Stimulated activated CD8-positive, alpha-beta memory T cell treated with anti-CD3 and anti-CD28 coated beads, Interleukin-7, amount 100 ng/mL, for 4 hours (primary cell): Measurements from ENCODE around the gene MYH14.

Source experiments
- DNase-seq, 2 donors: peaks; one replicate each; pipeline ENCODE4 v3.0.0-alpha.2; 2020; ENCODE audit warnings: low read depth in 2 of 2

MYH14 gene

DNA sequence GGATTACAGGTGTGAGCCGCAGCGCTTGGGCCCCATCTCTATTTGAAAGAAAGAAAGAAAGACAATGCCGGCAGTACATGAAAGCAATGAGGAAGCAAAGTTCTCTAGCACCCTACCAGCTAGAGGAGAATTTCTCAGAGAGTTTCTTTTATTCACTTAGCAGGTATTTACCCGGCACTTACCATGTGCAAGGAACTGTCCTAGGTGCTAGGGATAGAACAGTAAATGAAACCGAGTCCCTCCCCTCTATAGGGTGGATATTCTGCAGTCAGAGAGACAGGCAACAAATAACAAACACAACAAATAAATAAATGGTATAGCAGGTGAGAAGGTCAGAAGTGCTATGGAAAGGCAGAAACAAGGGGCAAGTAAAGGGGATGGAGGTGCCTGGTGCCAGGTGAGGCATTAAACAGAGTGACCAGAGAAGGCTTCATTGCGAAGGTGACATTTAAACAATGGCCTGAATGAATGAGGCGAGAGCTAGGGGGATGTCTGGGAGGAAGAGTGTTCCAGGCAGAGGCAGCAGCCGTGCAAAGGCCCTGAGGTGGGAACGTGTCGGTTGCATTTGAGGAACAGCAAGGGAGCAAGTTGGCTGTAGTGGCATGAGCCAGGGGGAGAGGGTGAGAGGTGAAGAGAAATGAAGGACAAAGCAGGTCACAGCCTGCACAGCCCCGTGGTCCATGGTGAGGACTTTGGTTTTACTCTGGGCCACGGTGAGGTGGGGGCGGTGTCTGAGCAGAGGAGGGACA, 10.8 kb upstream of the MYH14 start:
- DNase-seq: no peak

- DNase-seq: no peak
Observed at GRCh38 chr19:50195224-50195623, 8.2 kb upstream of the MYH14 start.

GRCh38 chr19:50196322-50196932, 7.0 kb upstream of the MYH14 start:
- DNase-seq: no peak

GRCh38 chr19:50197348-50197747, 6.1 kb upstream of the MYH14 start:
- no peak for DNase-seq

- DNase-seq: no peak
Observed at GRCh38 chr19:50198431-50199258, 4.8 kb upstream of the MYH14 start.

DNA sequence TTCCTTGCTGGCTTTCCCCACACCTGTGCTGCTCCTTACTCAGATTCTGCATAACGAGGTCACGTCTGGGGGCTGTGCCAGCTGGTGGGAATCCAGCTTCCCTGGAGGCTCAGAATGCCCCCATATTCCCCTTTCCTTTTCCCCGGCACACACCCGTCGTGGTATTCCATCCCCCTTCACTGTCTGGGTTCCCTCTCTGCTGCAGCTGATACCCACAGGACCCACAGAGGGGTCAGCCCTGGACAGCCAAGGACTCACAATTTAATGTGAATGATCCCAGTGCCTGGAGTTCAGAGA, 4.2 kb upstream of the MYH14 start:
- DNase-seq: no peak

- DNase-seq: no peak
Observed at GRCh38 chr19:50202386-50202785, 1.0 kb upstream of the MYH14 start.

DNA sequence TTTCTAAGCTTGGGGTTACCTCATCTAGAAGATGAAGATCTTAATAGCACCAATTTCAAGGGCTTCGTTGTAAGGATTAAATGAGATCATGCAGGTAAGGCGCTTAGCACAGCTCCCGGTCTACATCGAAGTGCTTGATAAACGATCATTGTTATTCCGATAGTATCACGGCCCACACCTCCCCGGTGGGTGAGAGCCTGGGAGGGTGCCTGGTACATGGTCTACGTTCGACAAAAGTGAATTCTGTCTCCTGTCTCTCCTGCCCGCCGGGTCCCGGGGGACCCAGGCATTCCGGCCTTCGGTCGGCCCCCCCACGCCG, 501 bp upstream of the MYH14 start:
- DNase-seq: no peak

- DNase-seq: no peak
Observed at GRCh38 chr19:50204081-50204428, 633 bp downstream of the MYH14 start.

DNA sequence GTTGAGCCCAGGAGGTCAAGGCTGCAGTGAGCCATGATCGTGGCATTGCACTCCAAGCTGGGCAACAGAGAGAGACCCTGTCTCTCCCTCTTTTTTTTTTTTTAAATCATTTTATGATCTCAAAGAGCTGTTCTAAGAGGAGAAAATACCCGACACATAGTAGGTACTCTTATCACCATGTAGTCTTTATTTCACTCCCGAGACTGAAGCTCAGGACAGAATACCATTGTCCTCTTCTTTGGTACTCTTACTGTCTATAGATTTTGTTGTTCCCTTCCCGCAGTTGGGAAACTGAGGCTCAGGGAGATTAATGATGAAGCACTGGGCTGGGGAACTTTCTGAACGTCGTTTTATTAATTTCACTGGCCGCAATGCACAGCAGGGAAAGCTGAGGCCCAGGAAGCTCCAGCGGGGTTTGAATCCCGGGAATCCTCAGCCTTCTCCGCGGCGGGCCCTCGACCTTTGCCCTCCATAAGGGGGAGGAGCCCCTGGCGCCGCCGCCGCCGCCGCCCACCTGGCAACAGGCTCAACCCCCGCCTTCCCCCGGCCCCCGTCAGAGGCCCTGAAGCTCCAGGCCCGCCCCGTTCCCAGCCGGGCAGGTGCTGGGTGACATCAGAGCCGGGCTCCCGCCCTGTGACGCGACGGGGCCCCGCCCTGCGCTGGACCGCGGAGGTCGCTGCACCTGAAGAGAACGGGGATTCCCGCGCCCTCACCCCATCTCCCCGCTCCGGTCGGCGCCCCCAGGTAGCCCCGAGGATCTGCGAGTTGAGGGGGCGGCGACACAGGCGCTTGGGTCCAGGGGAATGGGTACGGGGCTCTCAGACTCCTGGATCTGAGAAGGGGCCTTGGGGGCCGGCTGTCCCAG, 1.6 kb downstream of the MYH14 start:
- DNase-seq: no peak

DNA sequence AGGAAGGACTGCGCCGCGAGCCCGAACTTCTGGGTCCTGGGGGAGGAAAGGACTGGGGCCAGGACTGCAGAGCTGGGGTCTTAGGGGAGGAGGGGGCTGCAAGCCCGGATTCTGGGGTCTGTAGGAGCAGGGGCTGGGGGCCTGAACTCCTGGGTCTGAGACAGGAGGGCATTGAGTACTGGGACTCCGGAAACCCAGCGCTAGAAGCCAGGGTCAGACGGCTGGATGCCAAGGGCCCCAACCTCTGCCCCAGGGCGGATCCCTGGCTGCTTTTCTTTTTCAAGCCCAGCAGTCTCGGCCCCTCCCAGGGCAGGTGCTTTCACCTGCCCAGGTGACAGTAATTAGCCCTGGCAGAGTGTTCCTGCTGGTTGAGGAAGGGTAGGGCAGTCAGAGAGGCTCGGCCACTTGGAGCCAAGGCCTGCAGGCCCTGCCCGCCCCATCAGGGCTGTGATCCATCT, 2.3 kb downstream of the MYH14 start:
- no peak for DNase-seq

- DNase-seq: no peak
Observed at GRCh38 chr19:50206191-50206590, 2.8 kb downstream of the MYH14 start.

GRCh38 chr19:50207730-50208129, 4.3 kb downstream of the MYH14 start:
- no peak for DNase-seq

DNA sequence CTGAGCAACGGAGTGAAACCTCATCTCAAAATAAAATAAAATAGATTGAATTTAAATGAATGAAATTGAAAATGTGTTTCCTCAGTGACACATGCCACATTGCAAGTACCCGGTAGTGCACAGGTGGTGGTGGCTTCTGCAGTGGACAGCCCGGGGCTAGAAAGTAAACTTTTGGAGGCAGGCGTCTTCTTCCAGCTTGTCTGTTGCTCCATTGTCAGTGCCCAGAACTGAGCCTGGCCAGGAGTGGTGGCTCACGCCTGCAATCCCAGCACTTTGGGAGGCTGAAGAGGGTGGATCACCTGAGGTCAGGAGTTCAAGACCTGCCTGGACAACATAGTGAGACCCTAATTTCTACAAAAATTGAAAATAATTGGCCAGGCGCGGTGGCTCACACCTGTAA, 5.7 kb downstream of the MYH14 start:
- no peak for DNase-seq

GRCh38 chr19:50210425-50210824, 7.0 kb downstream of the MYH14 start:
- no peak for DNase-seq

DNA sequence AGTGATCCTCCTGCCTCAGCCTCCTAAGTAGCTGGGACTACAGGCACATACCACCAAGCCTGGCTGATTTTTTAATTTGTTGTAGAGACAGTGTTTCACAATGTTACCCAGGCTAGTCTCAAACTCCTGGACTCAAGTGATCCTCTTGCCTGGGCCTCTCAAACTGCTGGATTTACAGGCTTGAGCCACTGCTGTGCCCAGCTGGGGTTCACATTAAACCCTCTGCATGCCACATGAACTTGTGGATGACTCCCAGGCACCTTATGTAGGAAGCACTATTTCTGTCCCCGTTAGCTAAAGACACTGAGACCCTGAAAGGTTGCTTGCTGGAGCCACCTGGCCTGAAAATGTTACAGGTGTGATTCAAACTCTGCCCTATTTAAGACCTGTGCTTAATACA, 10.5 kb downstream of the MYH14 start:
- no peak for DNase-seq

- no peak for DNase-seq
Observed at GRCh38 chr19:50214699-50215543, 11.5 kb downstream of the MYH14 start.

GRCh38 chr19:50215820-50216219, 12.4 kb downstream of the MYH14 start:
- DNase-seq: no peak

DNA sequence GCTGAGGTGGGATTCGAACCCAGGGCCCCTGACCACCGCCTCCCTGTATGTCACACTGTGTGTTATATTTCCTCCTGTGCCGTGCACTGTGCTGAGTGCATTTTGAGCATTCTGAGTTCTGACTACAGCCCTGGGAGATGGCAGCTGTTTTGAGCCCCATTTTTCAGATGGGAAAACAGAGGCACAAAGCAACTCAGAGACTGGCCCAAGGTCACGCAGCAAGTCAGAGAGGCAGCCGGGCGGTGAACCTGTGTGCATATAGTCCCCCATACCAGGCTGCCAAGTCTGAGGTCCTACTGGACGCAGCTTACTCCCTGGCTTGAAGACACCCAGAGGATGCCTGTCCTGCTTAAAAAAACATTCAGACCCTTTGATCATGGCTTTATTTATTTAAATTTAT, 17.7 kb downstream of the MYH14 start:
- DNase-seq: no peak

DNA sequence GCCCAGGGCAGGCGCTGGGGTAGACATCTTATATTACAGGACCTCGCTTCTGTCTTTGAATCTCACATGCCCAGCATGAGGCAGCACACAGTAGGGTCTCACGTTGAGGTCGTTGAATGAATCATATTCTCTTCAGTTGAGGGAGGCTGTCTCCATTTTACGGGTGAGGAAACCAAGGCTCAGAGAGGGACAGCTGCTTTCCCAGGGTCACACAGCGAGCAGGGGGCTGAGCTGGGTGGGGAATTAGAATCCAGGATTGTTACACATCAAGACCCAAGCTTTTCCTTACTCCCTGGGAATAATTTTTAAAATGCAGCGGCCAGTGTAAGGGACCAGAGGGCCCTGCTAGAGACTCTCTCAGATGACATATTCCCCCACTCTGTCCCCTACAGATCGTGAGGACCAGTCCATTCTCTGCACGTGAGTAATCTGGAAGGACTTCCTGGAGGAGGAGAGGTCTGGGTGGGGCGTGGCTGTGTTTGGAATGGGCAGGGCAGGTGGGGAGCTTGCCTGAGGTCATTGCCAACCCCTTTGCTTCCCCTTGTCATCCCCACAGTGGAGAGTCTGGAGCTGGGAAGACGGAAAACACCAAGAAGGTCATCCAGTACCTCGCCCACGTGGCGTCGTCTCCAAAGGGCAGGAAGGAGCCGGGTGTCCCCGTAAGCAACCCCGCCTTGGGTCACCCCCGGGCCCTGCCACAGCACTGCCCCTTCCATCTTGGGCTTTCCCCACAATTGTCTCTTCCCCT, 19.4 kb downstream of the MYH14 start:
- no peak for DNase-seq

- DNase-seq: no peak
Observed at GRCh38 chr19:50223439-50223716, 20.0 kb downstream of the MYH14 start.
